IPS-NIHi7 (cell line): ENCODE measurements around the gene PSMD3.
"Not testable (repeated sequence)": the region's sequence is repeated elsewhere in the genome, so short reads cannot be mapped to it uniquely, and the experiment has no call there.

Experiments used
- DNase-seq: peaks from one replicate; pipeline ENCODE4 v3.0.0; 2012; ENCODE audit warnings: mixed read lengths; ENCODE audit errors: extremely low spot score

Gene PSMD3

GRCh38 chr17:39980351-39981206, at the start of gene PSMD3:
TSS of gene PSMD3 (plus strand) at chr17:39980807. CDS start at chr17:39980971, 164 bp downstream.
- DNase-seq, result peak; percentile 98

GRCh38 chr17:39933912-39934311, 46.7 kb upstream of the PSMD3 start:
- DNase-seq, result no peak

- no peak for DNase-seq
These were observed 46.3 kb upstream of the PSMD3 start for GRCh38 chr17:39934324-39934723.

GRCh38 chr17:39935909-39936308, 44.7 kb upstream of the PSMD3 start:
- DNase-seq, result no peak

GRCh38 chr17:39937447-39937846, 43.2 kb upstream of the PSMD3 start:
- no peak for DNase-seq

GRCh38 chr17:39938140-39938869, 42.3 kb upstream of the PSMD3 start:
- DNase-seq, result no peak

- DNase-seq, result no peak
These were observed 41.5 kb upstream of the PSMD3 start for GRCh38 chr17:39939106-39939505.

GRCh38 chr17:39939588-39940419, 40.8 kb upstream of the PSMD3 start:
- no peak for DNase-seq

- DNase-seq, result no peak
These were observed 36.8 kb upstream of the PSMD3 start for GRCh38 chr17:39943702-39944392.

GRCh38 chr17:39944393-39944711, 36.3 kb upstream of the PSMD3 start:
- DNase-seq, result no peak

GRCh38 chr17:39946551-39947330, 33.9 kb upstream of the PSMD3 start:
- no peak for DNase-seq

- DNase-seq, result not testable (repeated sequence)
These were observed 32.1 kb upstream of the PSMD3 start for GRCh38 chr17:39948489-39948828.

- DNase-seq, result no peak
These were observed 31.6 kb upstream of the PSMD3 start for GRCh38 chr17:39949028-39949427.

- no peak for DNase-seq
These were observed 29.7 kb upstream of the PSMD3 start for GRCh38 chr17:39950871-39951348.

- no peak for DNase-seq
These were observed 28.5 kb upstream of the PSMD3 start for GRCh38 chr17:39951924-39952679.

GRCh38 chr17:39952680-39953470, 27.7 kb upstream of the PSMD3 start:
- peak; percentile 97 for DNase-seq

- DNase-seq, result no peak
These were observed 27.1 kb upstream of the PSMD3 start for GRCh38 chr17:39953471-39953888.

- DNase-seq, result no peak
These were observed 25.7 kb upstream of the PSMD3 start for GRCh38 chr17:39954876-39955275.

GRCh38 chr17:39955726-39956225, 24.8 kb upstream of the PSMD3 start:
- no peak for DNase-seq
